Skeletal muscle satellite cell (primary cell): ENCODE data around the gene MT1F.
"Not testable (repeated sequence)": the region's sequence is repeated elsewhere in the genome, so short reads cannot be mapped to it uniquely, and the experiment has no call there.

Experiments used
- H3K27me3 ChIP-seq: 2 replicates; pipeline ENCODE4 v1.7.0; 2013; ENCODE audit warnings: low read length; ENCODE audit not compliant: control insufficient read depth, insufficient read depth
- H3K36me3 ChIP-seq: 2 replicates; pipeline ENCODE4 v1.7.0; 2013; ENCODE audit warnings: mild to moderate bottlenecking, control low read depth, low read length; ENCODE audit not compliant: insufficient read depth
- H3K4me1 ChIP-seq: 2 replicates; pipeline ENCODE4 v1.7.0; 2013; ENCODE audit warnings: low read length; ENCODE audit not compliant: control insufficient read depth, insufficient read depth
- H3K4me2 ChIP-seq: 2 replicates; pipeline ENCODE4 v1.7.0; 2013; ENCODE audit warnings: mild to moderate bottlenecking, low read length
- H3K4me3 ChIP-seq: 2 replicates; pipeline ENCODE4 v1.7.0; 2013; ENCODE audit warnings: low read length
- H3K9ac ChIP-seq: 2 replicates; pipeline ENCODE4 v1.7.0; 2013; ENCODE audit warnings: mild to moderate bottlenecking, low read depth, low read length, moderate library complexity
- H3K9me3 ChIP-seq: replicated peaks from 2 replicates; pipeline ENCODE4 v1.7.0; 2013; ENCODE audit warnings: mild to moderate bottlenecking, control low read depth, low read length

The MT1F gene

GRCh38 chr16:56649271-56649670 lies 8.5 kb upstream of the MT1F start:
- Histone ChIP-seq H3K4me1 (no peaks in the 10 kb centered on the region), H3K27me3 (peaks cover 74% of the 10 kb centered on the region), H3K4me3 (no peak overlapping the region), H3K36me3 (no peaks in the 10 kb centered on the region), H3K9me3 (no peaks in the 10 kb centered on the region), H3K4me2 (no peak overlapping the region), H3K9ac (no peak overlapping the region)

GRCh38 chr16:56649820-56650219 lies 7.9 kb upstream of the MT1F start:
- no peak overlapping the region for H3K9ac ChIP-seq

GRCh38 chr16:56651586-56651985 lies 6.2 kb upstream of the MT1F start, which contains the start of gene MT1B:
Gene MT1B (plus strand): TSS chr16:56651886. CDS start chr16:56651954, 68 bp downstream.
- Histone ChIP-seq H3K4me3 (no peak within 1 kb of the TSS), H3K4me2 (no peak within 1 kb of the TSS), H3K27me3 (peaks cover 56% of the 10 kb centered on the region), H3K9me3 (no peaks in the 10 kb centered on the region), H3K4me1 (no peaks in the 10 kb centered on the region), H3K9ac (no peak within 1 kb of the TSS), H3K36me3 (no peaks in the 10 kb centered on the region)

More at GRCh38 chr16:56649820-56650219, 7.9 kb upstream of the MT1F start:
- Histone ChIP-seq H3K4me2 (no peak overlapping the region), H3K36me3 (no peaks in the 10 kb centered on the region), H3K4me1 (no peaks in the 10 kb centered on the region), H3K27me3 (peaks cover 70% of the 10 kb centered on the region), H3K4me3 (no peak overlapping the region), H3K9me3 (no peaks in the 10 kb centered on the region)

- Histone ChIP-seq H3K36me3 (no peaks in the 10 kb centered on the region), H3K4me3 (no peak overlapping the region), H3K4me1 (peaks cover 1% of the 10 kb centered on the region), H3K4me2 (no peak overlapping the region), H3K9ac (no peak overlapping the region), H3K27me3 (peaks cover 46% of the 10 kb centered on the region), H3K9me3 (no peaks in the 10 kb centered on the region)
Measured at GRCh38 chr16:56652600-56652999, 5.2 kb upstream of the MT1F start.

GRCh38 chr16:56653218-56653617 lies 4.5 kb upstream of the MT1F start:
- H3K4me3 ChIP-seq: no peak overlapping the region
- H3K4me1 ChIP-seq: peaks cover 7% of the 10 kb centered on the region
- H3K9me3 ChIP-seq: no peaks in the 10 kb centered on the region
- no peak overlapping the region for H3K4me2 ChIP-seq
- no peak overlapping the region for H3K9ac ChIP-seq
- H3K27me3 ChIP-seq: peaks cover 45% of the 10 kb centered on the region
- H3K36me3 ChIP-seq: no peaks in the 10 kb centered on the region

- H3K27me3 ChIP-seq: peaks cover 54% of the 10 kb centered on the region
- peaks cover 9% of the 10 kb centered on the region for H3K4me1 ChIP-seq
- H3K4me3 ChIP-seq: peak overlapping the region; percentile 65
- no peaks in the 10 kb centered on the region for H3K36me3 ChIP-seq
- peak overlapping the region; percentile 79 for H3K4me2 ChIP-seq
- H3K9me3 ChIP-seq: no peaks in the 10 kb centered on the region
- H3K9ac ChIP-seq: no peak overlapping the region
Measured at GRCh38 chr16:56658327-56658875, 642 bp downstream of the MT1F start.

GRCh38 chr16:56662357-56663354 lies 4.9 kb downstream of the MT1F start:
- no peak overlapping the region for H3K4me3 ChIP-seq
- H3K27me3 ChIP-seq: peaks cover 86% of the 10 kb centered on the region
- H3K4me1 ChIP-seq: peaks cover 7% of the 10 kb centered on the region
- H3K4me2 ChIP-seq: no peak overlapping the region
- H3K36me3 ChIP-seq: no peaks in the 10 kb centered on the region
- no peak overlapping the region for H3K9ac ChIP-seq
- H3K9me3 ChIP-seq: no peaks in the 10 kb centered on the region

- Histone ChIP-seq H3K36me3 (no peaks in the 10 kb centered on the region), H3K4me3 (no peak overlapping the region), H3K4me1 (peaks cover 3% of the 10 kb centered on the region), H3K9ac (no peak overlapping the region), H3K9me3 (no peaks in the 10 kb centered on the region), H3K27me3 (peaks cover 86% of the 10 kb centered on the region), H3K4me2 (no peak overlapping the region)
Measured at GRCh38 chr16:56664506-56664905, 6.7 kb downstream of the MT1F start.

GRCh38 chr16:56665286-56666261 lies 7.8 kb downstream of the MT1F start:
- H3K4me3 ChIP-seq, H3K36me3 ChIP-seq, H3K4me2 ChIP-seq, H3K4me1 ChIP-seq, H3K9ac ChIP-seq, H3K9me3 ChIP-seq: not testable (repeated sequence)
- peaks cover 88% of the 10 kb centered on the region for H3K27me3 ChIP-seq

- H3K36me3 ChIP-seq: no peaks in the 10 kb centered on the region
Measured at GRCh38 chr16:56667581-56668571, 10.1 kb downstream of the MT1F start, which contains the start of gene MT1G. Gene MT1G (minus strand): TSS chr16:56668065. CDS start chr16:56667993, 72 bp downstream.

More at GRCh38 chr16:56667581-56668571, 10.1 kb downstream of the MT1F start, which contains the start of gene MT1G:
- Histone ChIP-seq H3K27me3 (peaks cover 75% of the 10 kb centered on the region), H3K9ac (no peak within 1 kb of the TSS), H3K4me2 (peak within 1 kb of the TSS; percentile 52), H3K9me3 (no peaks in the 10 kb centered on the region), H3K4me1 (peaks cover 3% of the 10 kb centered on the region), H3K4me3 (peak within 1 kb of the TSS; percentile 28)
